AG04450 (cell line): ENCODE results near the gene NRAP. TPM values are rescaled to one million over a fixed set of nuclear protein-coding genes. Genes with fewer than 3 reads are reported as not detected.

Experiments
- CTCF ChIA-PET: fragments of 300-600, 350-600 bp; formaldehyde crosslinking; extraction: SDS; loops from one replicate; lab custom pipeline; 2022; ENCODE audit warnings: antibody characterized with exemption, inconsistent platforms; lab: Charles Lee
- POLR2A ChIA-PET: fragments of 350-600 bp; formaldehyde crosslinking; extraction: SDS; loops from one replicate; lab custom pipeline; 2021; ENCODE audit warnings: antibody characterized with exemption, inconsistent platforms; lab: Yijun Ruan, JAX
- DNase-seq: peaks from one replicate; pipeline ENCODE4 v3.0.0-alpha.2; 2011; ENCODE audit warnings: low read depth, low spot score
- H3K27ac ChIP-seq: one replicate; pipeline ENCODE4 v1.5.1; 2012; ENCODE audit warnings: low read depth, low read length, control low read depth
- H3K27me3 ChIP-seq: one replicate; pipeline ENCODE4 v1.6.0; 2012; ENCODE audit warnings: low read length; ENCODE audit not compliant: control insufficient read depth, insufficient read depth
- H3K4me3 ChIP-seq: 2 replicates; pipeline ENCODE4 v1.5.1; 2011; ENCODE audit warnings: mild to moderate bottlenecking, low read depth, low read length, control low read depth
- H3K9me3 ChIP-seq: 2 replicates; pipeline ENCODE4 v1.5.1; 2012; ENCODE audit warnings: low read length; ENCODE audit not compliant: control insufficient read depth, insufficient read depth
- CTCF ChIP-seq: IDR thresholded peaks from 2 replicates; pipeline ENCODE4 v1.5.1; 2011; ENCODE audit warnings: low read depth, low read length, control low read depth, inconsistent platforms
- polyA plus RNA-seq: library from polyadenylated mRNA; depleted of rRNA; stranded (reverse); fragments of >200 nt; gene quantifications from 2 replicates; pipeline ENCODE4 v1.2.3, GENCODE V29; 2011

Gene NRAP
- polyA plus RNA-seq, 1 experiment, result not detected

- DNase-seq, result no peak
- TF ChIP-seq CTCF, result no peak
- H3K9me3 ChIP-seq, result no peaks in the 10 kb centered on the region
- H3K27me3 ChIP-seq, result peaks cover 13% of the 10 kb centered on the region
- ChIA-PET CTCF (no interaction called here), POLR2A (no interaction called here)
- H3K4me3 ChIP-seq, result no peak overlapping the region
- no peak overlapping the region for H3K27ac ChIP-seq
Measured at GRCh38 chr10:113613427-113613826, 50.4 kb downstream of the NRAP start.

- no peak overlapping the region for H3K27ac ChIP-seq
- no peak for DNase-seq
- no peak overlapping the region for H3K4me3 ChIP-seq
- H3K9me3 ChIP-seq, result no peaks in the 10 kb centered on the region
- H3K27me3 ChIP-seq, result peaks cover 13% of the 10 kb centered on the region
- TF ChIP-seq CTCF, result no peak
- ChIA-PET CTCF (no interaction called here), POLR2A (no interaction called here)
Measured at GRCh38 chr10:113612154-113612553, 51.7 kb downstream of the NRAP start.

GRCh38 chr10:113610631-113611601 is 52.9 kb downstream of the NRAP start:
- Histone ChIP-seq H3K27ac (no peak overlapping the region), H3K27me3 (peaks cover 11% of the 10 kb centered on the region), H3K4me3 (no peak overlapping the region), H3K9me3 (no peaks in the 10 kb centered on the region)
- DNase-seq, result no peak
- no peak for TF ChIP-seq CTCF
- CTCF ChIA-PET, result no interaction called here
- POLR2A ChIA-PET, result no interaction called here

GRCh38 chr10:113609704-113610108 is 54.1 kb downstream of the NRAP start:
- CTCF ChIA-PET, result no interaction called here
- no peak for TF ChIP-seq CTCF
- no peak for DNase-seq
- H3K27ac ChIP-seq, result no peak overlapping the region
- H3K27me3 ChIP-seq, result peaks cover 11% of the 10 kb centered on the region
- POLR2A ChIA-PET, result no interaction called here
- no peaks in the 10 kb centered on the region for H3K9me3 ChIP-seq
- no peak overlapping the region for H3K4me3 ChIP-seq

- Histone ChIP-seq H3K4me3 (no peak overlapping the region), H3K27ac (no peak overlapping the region), H3K9me3 (no peaks in the 10 kb centered on the region; the same call in 1 of the 2 replicates), H3K27me3 (peaks cover 1% of the 10 kb centered on the region)
- no peak for DNase-seq
- no peak for TF ChIP-seq CTCF
- ChIA-PET CTCF (no interaction called here), POLR2A (no interaction called here)
Measured at GRCh38 chr10:113605268-113605978, 58.4 kb downstream of the NRAP start.
